GM19455 (cell line): Measurements from ENCODE around the gene TASL.
"Not testable (repeated sequence)": the region's sequence is repeated elsewhere in the genome, so short reads cannot be mapped to it uniquely, and the experiment has no call there.

ENCODE experiments used
- ATAC-seq: cut with Tn5 transposase; IDR thresholded peaks from one replicate; pipeline ENCODE4 v1.9.1; 2021; ENCODE audit not compliant: unreplicated experiment

Gene TASL, protein sequence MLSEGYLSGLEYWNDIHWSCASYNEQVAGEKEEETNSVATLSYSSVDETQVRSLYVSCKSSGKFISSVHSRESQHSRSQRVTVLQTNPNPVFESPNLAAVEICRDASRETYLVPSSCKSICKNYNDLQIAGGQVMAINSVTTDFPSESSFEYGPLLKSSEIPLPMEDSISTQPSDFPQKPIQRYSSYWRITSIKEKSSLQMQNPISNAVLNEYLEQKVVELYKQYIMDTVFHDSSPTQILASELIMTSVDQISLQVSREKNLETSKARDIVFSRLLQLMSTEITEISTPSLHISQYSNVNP

DNA sequence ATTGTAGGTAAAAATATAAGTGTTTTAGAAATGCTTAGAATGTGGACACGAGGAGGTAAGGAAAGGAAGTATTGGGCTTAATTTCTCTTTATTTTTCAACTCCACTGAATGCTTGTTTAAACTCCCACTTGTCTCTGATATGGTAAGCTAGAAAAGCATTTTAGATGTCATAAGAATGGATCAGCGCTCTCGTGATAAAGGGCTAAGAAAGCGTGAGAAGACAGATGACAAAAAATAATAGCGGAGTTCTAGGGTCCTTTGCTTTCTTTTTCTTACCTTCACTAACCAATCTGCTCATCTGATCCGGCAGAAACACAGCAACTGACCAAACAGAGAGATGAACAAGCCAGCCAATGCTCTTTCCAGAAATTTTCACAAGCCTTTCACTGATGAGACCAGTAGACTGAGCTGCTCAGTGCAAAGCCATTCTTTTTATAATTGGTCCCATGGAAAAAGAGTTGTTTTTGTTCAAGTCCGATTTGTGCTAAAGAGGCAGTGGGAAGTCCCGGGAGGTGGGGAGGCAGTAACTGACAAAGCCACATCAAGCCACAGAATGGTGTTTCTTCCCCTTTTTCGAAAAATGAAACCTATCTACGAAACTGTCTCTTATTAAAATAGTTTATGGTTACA is at the start of gene TASL:
Gene TASL, minus strand, starts transcription at position 405 of the 630 bp plus-strand sequence. CDS start 17,411 bp downstream, outside the sequence.
- peak; percentile 85 for ATAC-seq

DNA sequence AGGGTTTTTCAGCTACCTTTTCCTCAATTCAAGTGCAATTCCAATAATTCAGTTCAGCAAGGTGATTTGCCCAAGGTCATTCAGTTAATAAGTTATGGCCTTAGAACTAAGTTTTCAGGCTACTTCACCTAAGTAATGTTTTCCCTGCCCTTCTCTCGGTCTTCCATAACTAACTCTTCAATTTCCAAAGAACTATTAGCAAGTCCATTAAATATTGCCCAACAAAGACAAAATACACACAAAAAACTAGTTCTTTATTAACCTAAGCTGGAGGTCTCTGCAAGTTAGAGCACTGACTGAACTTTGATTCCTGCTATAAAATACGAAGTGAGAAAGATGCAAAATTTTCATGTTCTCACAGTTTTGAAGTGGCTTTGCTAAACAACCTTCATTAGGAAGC is 48.8 kb upstream of the TASL start:
- no peak for ATAC-seq

- ATAC-seq, result no peak
These were observed 44.8 kb upstream of the TASL start for GRCh38 chrX:30622361-30622760.

DNA sequence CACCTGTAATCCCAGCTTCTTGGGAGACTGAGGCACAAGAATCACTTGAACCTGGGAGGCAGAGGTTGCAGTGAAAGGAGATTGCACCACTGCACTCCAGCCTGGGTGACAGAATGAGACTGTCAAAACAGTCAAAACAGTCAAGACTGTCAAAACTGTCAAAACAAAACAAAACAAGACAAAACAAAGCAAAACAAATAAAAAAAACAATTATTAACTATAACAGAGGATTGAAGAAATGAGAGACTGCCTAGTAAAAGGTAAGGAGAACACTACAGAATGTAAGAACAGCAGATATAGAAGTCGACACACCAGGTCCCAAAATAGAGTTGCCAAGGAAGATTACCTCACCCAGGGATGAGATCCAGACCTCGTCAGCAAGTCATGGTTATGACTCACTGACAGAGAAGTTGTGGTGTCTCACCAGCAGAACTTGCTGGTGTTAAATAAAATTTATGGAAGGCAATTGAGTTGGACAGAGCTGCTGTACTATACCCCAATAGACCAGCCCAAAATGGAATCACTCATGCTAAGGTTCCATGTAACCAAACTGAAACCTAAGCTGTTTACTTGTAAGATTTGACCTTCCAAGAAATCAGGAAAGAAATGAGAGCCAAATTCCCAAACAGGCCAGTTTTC is 43.5 kb upstream of the TASL start:
- no peak for ATAC-seq

DNA sequence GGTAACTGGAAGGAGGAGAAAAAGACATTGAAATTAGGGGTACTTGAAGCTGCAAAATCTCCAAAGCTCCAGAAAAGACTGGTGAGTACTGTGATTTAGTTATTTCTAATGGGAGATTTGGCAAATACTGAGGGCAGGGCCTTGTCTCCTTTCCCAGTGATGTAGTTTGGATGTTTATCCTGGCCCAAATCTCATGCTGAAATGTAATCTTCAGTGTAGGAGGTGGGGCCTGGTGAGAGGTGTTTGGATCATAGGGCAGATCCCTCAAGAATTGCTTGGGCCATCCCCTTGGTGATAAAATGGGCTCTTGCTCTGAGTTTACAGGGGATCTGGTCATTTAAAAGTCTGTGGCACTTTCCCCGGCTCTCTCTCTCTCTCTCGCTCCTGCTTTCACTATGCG is 42.6 kb upstream of the TASL start:
- ATAC-seq, result no peak

GRCh38 chrX:30618160-30618765 is 40.7 kb upstream of the TASL start:
- ATAC-seq, result no peak

DNA sequence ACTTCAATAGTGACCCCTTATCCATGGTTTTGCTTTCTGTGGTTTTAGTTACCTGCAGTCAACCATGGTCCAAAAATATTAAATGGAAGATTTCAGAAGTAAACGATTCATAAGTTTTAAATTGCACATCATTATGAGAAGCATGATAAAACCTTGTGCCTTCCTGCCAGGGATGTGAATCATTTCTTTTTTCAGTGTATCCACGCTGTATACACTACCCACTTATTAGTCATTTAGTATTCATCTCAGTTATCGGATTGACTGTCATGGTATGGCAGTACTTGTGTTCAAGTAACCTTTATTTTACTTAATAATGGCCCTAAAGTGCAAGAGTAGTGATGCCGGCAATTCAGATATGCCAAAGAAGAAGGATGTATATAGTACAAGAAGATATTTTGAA is 37.7 kb upstream of the TASL start:
- no peak for ATAC-seq

DNA sequence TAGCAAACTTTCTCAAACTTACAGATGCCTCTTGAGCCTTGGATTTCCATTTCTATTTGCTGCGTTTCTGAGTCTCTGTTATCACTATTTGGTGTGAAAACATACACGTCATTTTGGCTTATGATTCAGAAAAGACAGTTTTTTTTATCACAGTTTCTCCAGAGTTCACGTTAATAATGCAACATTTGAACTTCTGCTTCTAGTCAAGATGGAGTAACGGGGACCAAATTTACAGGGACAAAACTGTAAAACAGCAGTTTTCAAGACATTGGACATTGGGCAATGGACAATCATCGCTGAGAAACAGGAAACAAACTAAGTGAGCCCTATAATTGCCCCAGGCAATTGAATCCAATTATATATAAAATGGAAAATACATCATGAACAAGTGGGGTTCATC is 36.2 kb upstream of the TASL start:
- ATAC-seq, result no peak

GRCh38 chrX:30612250-30612655 is 34.7 kb upstream of the TASL start:
- no peak for ATAC-seq

- ATAC-seq, result no peak
These were observed 32.5 kb upstream of the TASL start for GRCh38 chrX:30610026-30610425.

GRCh38 chrX:30607155-30607554 is 29.6 kb upstream of the TASL start:
- ATAC-seq, result no peak

DNA sequence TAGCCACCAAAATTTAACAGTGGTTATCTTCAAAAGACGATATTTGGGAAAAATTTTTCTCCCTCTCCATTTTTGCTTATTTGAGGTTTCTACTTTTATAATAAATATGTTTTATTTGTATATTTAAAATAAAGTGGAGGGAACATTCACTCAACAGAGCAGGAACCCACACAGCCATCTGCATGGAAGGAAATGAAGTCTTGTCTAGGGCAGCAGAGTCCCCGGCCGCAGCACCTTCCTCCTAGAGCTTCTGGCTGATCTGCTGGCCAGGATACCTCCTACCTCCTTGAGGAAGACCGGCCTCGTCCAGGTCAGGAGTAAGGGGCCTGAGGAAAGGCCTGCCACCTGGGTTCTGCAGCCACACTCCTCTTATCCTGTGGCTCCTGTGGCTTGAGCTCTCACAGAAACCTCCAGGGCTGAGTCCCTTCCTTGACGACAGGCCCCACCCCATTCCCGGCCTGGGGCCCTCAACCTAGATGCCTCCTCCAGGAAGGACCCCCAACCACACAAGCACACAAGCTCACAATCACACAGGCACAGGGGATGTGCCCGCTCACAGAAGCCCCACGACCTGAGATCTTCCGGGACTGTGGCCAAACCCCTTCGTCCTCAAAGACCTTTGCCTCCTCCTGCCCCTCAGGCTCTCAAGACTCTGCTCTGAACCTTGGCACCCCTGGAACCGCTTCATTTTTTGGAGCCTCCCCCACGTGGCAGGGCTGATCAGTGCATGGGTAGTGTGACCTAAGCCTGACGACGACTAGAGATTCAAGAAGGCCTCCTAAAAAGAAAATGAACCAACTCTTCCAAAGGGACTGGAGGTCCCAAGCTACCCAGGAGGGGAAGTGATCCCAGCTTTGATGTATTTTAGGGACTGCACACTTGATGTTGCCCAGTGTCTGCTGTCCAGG is 23.0 kb upstream of the TASL start:
- ATAC-seq, result not testable (repeated sequence)

GRCh38 chrX:30597216-30598012 is 19.8 kb upstream of the TASL start:
- ATAC-seq, result peak; percentile 87

DNA sequence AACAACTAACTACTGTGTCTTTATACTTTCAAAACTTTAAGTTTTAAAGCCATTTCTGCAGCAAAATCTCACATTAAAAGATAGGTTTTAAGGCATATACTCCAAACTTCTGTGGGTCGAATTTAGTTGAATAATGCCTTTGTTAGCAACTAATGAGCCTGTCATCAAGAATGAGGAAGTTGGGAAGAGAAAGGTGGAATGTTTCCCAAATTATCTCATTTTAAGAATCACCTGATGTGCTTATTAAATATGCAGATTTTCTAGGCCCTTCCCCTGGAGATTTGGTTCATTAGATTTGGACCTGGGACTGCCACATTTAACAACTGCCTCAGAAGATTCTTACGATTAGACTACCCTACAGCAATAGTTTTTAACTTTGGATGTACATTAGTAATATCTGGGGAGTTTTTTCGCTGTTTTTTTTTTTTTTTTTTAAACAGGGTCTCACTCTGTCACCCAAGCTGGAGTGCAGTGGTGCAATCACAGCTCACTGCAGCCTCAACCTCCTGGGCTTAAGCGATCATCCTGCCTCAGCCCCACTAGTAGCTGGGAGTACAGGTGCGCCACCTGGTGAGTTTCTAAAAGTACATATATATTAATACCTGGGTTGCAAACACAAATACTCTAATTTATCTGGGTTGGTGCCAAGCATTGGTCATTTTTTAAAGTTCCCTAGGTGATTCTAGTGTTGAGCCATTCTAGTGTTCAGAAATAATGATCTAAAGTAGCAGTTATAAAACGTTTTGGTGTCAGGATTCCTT is 16.1 kb upstream of the TASL start:
- peak; percentile 49 for ATAC-seq

DNA sequence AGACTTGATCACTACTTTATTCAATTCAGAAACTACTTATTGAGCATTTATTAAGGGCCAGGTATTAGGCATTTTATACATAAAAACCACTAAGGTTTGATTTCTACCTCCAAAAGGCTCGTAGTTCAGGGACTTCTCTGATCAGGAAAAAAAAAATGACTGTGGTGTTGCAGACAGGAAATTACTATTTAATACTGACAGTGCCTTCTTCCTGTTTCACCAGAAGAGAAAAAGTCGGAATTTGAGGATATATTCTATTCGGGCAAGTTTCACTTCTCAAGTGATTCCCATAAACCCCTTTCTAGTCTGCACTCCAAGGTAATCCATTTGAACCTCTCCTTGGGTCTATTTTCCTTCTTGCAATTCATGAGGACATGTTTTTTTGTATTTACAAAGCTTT is 15.3 kb upstream of the TASL start:
- ATAC-seq, result no peak

GRCh38 chrX:30590368-30590767 is 12.8 kb upstream of the TASL start:
- ATAC-seq, result no peak

DNA sequence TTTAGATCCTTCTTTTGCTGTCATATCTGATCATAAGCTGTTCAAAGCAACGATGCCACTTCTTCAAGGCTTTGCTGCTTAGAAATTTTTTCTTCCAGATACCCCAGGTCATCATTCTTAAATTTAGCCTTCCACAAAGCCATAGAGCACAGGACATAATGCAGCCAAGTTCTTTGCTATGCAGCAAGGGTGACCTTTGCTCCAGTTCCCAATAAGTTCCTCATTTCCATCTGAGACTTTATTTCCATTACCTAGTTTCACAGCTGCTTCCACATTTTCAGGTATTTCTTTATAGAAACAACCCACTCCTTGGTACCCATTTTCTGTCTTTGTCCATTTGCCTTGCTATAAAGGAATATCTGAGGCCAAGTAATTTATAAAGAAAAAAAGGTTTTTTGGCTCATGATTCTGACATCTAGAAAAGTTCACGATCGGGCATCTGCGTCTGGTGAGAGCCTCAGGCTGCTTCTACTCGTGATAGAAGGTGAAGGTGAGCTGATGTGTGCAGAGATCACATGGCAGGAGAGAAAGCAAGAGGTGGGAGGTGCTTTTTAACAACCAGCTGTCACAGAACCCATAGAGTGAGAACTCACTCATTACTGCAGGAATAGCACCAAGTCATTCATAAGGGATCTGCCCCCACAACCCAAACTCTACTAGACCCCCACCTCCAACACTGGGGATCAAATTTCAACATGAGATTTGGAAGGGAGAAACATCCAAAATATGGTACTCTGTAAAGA is 11.8 kb upstream of the TASL start:
- no peak for ATAC-seq

- ATAC-seq, result no peak
These were observed 8.9 kb upstream of the TASL start for GRCh38 chrX:30586516-30586915.

GRCh38 chrX:30582664-30583063 is 5.1 kb upstream of the TASL start:
- ATAC-seq, result no peak
